H9 (cell line): ENCODE results near the gene PA2G4. TPM values are rescaled to one million over a fixed set of nuclear protein-coding genes. Genes with fewer than 3 reads are reported as not detected.

Source experiments
- DNase-seq: peaks from one replicate; pipeline ENCODE4 v3.0.0-alpha.2; 2017
- H2AFZ ChIP-seq: one replicate; pipeline ENCODE4 v1.6.1; 2013; ENCODE audit warnings: mild to moderate bottlenecking, low read length, control low read depth, moderate library complexity
- H2AK5ac ChIP-seq: 2 replicates; pipeline ENCODE4 v1.6.1; 2013; ENCODE audit warnings: low read length, control low read depth, mixed read lengths; ENCODE audit not compliant: insufficient read length
- H2BK120ac ChIP-seq: one replicate; pipeline ENCODE4 v1.6.1; 2013; ENCODE audit warnings: low read depth, mild to moderate bottlenecking, low read length, control low read depth, inconsistent platforms; ENCODE audit not compliant: poor library complexity, severe bottlenecking
- H2BK12ac ChIP-seq: 2 replicates; pipeline ENCODE4 v1.6.1; 2013; ENCODE audit warnings: low read length, control low read depth, mixed read lengths, low read depth; ENCODE audit not compliant: insufficient read length
- H2BK15ac ChIP-seq: 2 replicates; pipeline ENCODE4 v1.6.1; 2013; ENCODE audit warnings: low read depth, low read length, control low read depth
- H2BK20ac ChIP-seq: one replicate; pipeline ENCODE4 v1.6.1; 2013; ENCODE audit warnings: low read depth, mild to moderate bottlenecking, low read length, control low read depth, inconsistent platforms; ENCODE audit not compliant: poor library complexity, severe bottlenecking
- H2BK5ac ChIP-seq: 2 replicates; pipeline ENCODE4 v1.6.1; 2013; ENCODE audit warnings: low read length, control low read depth, mixed read lengths; ENCODE audit not compliant: insufficient read length
- H3K14ac ChIP-seq: 2 replicates; pipeline ENCODE4 v1.6.1; 2013; ENCODE audit warnings: low read length, control low read depth; ENCODE audit not compliant: insufficient read depth
- H3K18ac ChIP-seq: 2 replicates; pipeline ENCODE4 v1.6.1; 2013; ENCODE audit warnings: low read depth, mild to moderate bottlenecking, mixed read lengths, low read length, control low read depth; ENCODE audit not compliant: insufficient read length
- H3K23ac ChIP-seq: 2 replicates; pipeline ENCODE4 v1.6.1; 2013; ENCODE audit warnings: low read length, control low read depth, mixed read lengths, low read depth; ENCODE audit not compliant: insufficient read length
- H3K23me2 ChIP-seq: 2 replicates; pipeline ENCODE4 v1.6.1; 2013; ENCODE audit warnings: low read depth, mild to moderate bottlenecking, mixed read lengths, low read length, control low read depth; ENCODE audit not compliant: insufficient read length, poor library complexity, severe bottlenecking
- H3K27ac ChIP-seq: 2 replicates; pipeline ENCODE4 v1.5.1; 2013; ENCODE audit warnings: low read length, control low read depth, mixed read lengths, low read depth; ENCODE audit not compliant: insufficient read length
- H3K27me3 ChIP-seq: 2 replicates; pipeline ENCODE4 v1.6.1; 2013; ENCODE audit warnings: low read length, control low read depth, inconsistent platforms; ENCODE audit not compliant: insufficient read depth
- H3K4ac ChIP-seq: 2 replicates; pipeline ENCODE4 v1.6.1; 2013; ENCODE audit warnings: low read depth, mild to moderate bottlenecking, control low read depth, inconsistent platforms, low read length, moderate library complexity
- H3K4me1 ChIP-seq: 2 replicates; pipeline ENCODE4 v1.6.1; 2013; ENCODE audit warnings: low read length, control low read depth, inconsistent platforms; ENCODE audit not compliant: insufficient read depth
- H3K4me2 ChIP-seq: 2 replicates; pipeline ENCODE4 v1.6.1; 2013; ENCODE audit warnings: low read length, control low read depth, mixed read lengths; ENCODE audit not compliant: insufficient read length, insufficient read depth
- H3K56ac ChIP-seq: 2 replicates; pipeline ENCODE4 v1.6.1; 2013; ENCODE audit warnings: low read depth, mild to moderate bottlenecking, mixed read lengths, low read length, control low read depth; ENCODE audit not compliant: insufficient read length
- H3K79me1 ChIP-seq: 2 replicates; pipeline ENCODE4 v1.6.1; 2013; ENCODE audit warnings: low read depth, mild to moderate bottlenecking, moderate library complexity, low read length, control low read depth, inconsistent platforms; ENCODE audit not compliant: insufficient read depth, poor library complexity, severe bottlenecking
- H3K79me2 ChIP-seq: 2 replicates; pipeline ENCODE4 v1.6.1; 2013; ENCODE audit warnings: low read length, control low read depth, inconsistent platforms; ENCODE audit not compliant: insufficient read depth
- H3K9ac ChIP-seq: 2 replicates; pipeline ENCODE4 v1.6.1; 2013; ENCODE audit warnings: low read length, control low read depth, mixed read lengths; ENCODE audit not compliant: insufficient read length; ENCODE audit errors: extremely low read depth
- H3K9me3 ChIP-seq: one replicate; pipeline ENCODE4 v1.6.1; 2013; ENCODE audit warnings: low read depth, low read length, inconsistent platforms; ENCODE audit not compliant: control insufficient read depth
- H3T11ph ChIP-seq: one replicate; pipeline ENCODE4 v1.6.1; 2013; ENCODE audit warnings: mild to moderate bottlenecking, low read length, control low read depth, inconsistent platforms
- H4K20me1 ChIP-seq: one replicate; pipeline ENCODE4 v1.6.1; 2013; ENCODE audit not compliant: control insufficient read depth, insufficient read length, insufficient read depth
- H4K5ac ChIP-seq: 2 replicates; pipeline ENCODE4 v1.6.1; 2013; ENCODE audit warnings: low read depth, mild to moderate bottlenecking, mixed read lengths, low read length, control low read depth; ENCODE audit not compliant: insufficient read length
- H4K8ac ChIP-seq: replicated peaks from 2 replicates; pipeline ENCODE4 v1.6.1; 2013; ENCODE audit warnings: low read length, control low read depth, mixed read lengths, low read depth; ENCODE audit not compliant: insufficient read length
- H4K91ac ChIP-seq: 2 replicates; pipeline ENCODE4 v1.6.1; 2013; ENCODE audit warnings: low read depth, mild to moderate bottlenecking, moderate library complexity, mixed read lengths, low read length, control low read depth; ENCODE audit not compliant: insufficient read length
- H3K27ac Mint-ChIP-seq, 3 experiments: 2 replicates in 2 of 3; 3 replicates in 1 of 3; pipeline ENCODE4 v1.8.0; 2020 to 2021; ENCODE audit warnings: mixed read lengths in 3 of 3, mild to moderate bottlenecking in 1 of 3, moderate library complexity in 1 of 3
- H3K27me3 Mint-ChIP-seq: 2 replicates; pipeline ENCODE4 v1.8.0; 2021; ENCODE audit warnings: low read depth, mild to moderate bottlenecking, moderate library complexity, mixed read lengths
- H3K36me3 Mint-ChIP-seq, 3 experiments: 2 replicates in 2 of 3; 3 replicates in 1 of 3; pipeline ENCODE4 v1.8.0; 2020 to 2021; ENCODE audit warnings: low read depth in 3 of 3, mixed read lengths in 3 of 3; ENCODE audit not compliant: insufficient read depth in 1 of 3
- H3K4me1 Mint-ChIP-seq, 2 experiments: 2 replicates each; pipeline ENCODE4 v1.8.0; 2020; ENCODE audit warnings: mixed read lengths in 2 of 2
- H3K4me3 Mint-ChIP-seq, 2 experiments: 2 replicates in 1 of 2; 3 replicates in 1 of 2; pipeline ENCODE4 v1.8.0; 2020 to 2021; ENCODE audit warnings: mild to moderate bottlenecking in 2 of 2, mixed read lengths in 2 of 2, moderate library complexity in 1 of 2
- H3K9me3 Mint-ChIP-seq, 2 experiments: 2 replicates in 1 of 2; 3 replicates in 1 of 2; pipeline ENCODE4 v1.8.0; 2020; ENCODE audit warnings: mild to moderate bottlenecking in 2 of 2, mixed read lengths in 2 of 2, moderate library complexity in 1 of 2
- WGBS: extraction: QIAGEN DNeasy Blood & Tissue Kit; methylation state at CpG from one replicate; pipeline ENCODE4 v1.1.7; 2013; ENCODE audit warnings: missing lambda C conversion rate, low lambda C conversion rate, mixed read lengths; ENCODE audit not compliant: insufficient read length; ENCODE audit errors: extremely low coverage; 5-methylcytosine and 5-hydroxymethylcytosine counted together
- total RNA-seq: library from RNA; stranded (reverse); gene quantifications from 2 replicates; pipeline ENCODE4 v1.2.1, GENCODE V29; 2021
- TF ChIP-seq, protein P1 (sequence below): fragments of 200-600 bp; sonication (generic); conservative IDR thresholded peaks from 3 replicates; pipeline ENCODE4 v1.8.0; 2021; ENCODE audit warnings: antibody characterized with exemption, mild to moderate bottlenecking

Gene PA2G4
- total RNA-seq, 1 experiment from 2014 or later: 248 TPM

GRCh38 chr12:56115329-56115728 is 11.0 kb downstream of the PA2G4 start:
- peak overlapping the region; percentile 68 for H3K9ac ChIP-seq
- H3K23ac ChIP-seq: no peak overlapping the region
- H3K4me1 ChIP-seq: no peaks in the 10 kb centered on the region; the same call in 1 of the 2 replicates
- no peak overlapping the region for H4K8ac ChIP-seq
- no peak overlapping the region for H3K27ac ChIP-seq
- H2BK120ac ChIP-seq: no peak overlapping the region
- no peak overlapping the region for H3K14ac ChIP-seq
- no peaks in the 10 kb centered on the region for H4K20me1 ChIP-seq
- H3T11ph ChIP-seq: no peak overlapping the region
- WGBS: no CpG with 5 or more reads among the region's 10 CpGs
- no peak overlapping the region for H4K91ac ChIP-seq
- H2BK15ac ChIP-seq: no peak overlapping the region
- H3K27me3 ChIP-seq: no peaks in the 10 kb centered on the region
- H3K79me2 ChIP-seq: peaks cover 3% of the 10 kb centered on the region; the same call in 1 of the 2 replicates
- H3K18ac ChIP-seq: no peak overlapping the region
- H2BK5ac ChIP-seq: no peak overlapping the region
- H3K4me2 ChIP-seq: peak overlapping the region; percentile 78
- TF ChIP-seq, protein P1, sequence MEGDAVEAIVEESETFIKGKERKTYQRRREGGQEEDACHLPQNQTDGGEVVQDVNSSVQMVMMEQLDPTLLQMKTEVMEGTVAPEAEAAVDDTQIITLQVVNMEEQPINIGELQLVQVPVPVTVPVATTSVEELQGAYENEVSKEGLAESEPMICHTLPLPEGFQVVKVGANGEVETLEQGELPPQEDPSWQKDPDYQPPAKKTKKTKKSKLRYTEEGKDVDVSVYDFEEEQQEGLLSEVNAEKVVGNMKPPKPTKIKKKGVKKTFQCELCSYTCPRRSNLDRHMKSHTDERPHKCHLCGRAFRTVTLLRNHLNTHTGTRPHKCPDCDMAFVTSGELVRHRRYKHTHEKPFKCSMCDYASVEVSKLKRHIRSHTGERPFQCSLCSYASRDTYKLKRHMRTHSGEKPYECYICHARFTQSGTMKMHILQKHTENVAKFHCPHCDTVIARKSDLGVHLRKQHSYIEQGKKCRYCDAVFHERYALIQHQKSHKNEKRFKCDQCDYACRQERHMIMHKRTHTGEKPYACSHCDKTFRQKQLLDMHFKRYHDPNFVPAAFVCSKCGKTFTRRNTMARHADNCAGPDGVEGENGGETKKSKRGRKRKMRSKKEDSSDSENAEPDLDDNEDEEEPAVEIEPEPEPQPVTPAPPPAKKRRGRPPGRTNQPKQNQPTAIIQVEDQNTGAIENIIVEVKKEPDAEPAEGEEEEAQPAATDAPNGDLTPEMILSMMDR: no peak
- H2BK12ac ChIP-seq: no peak overlapping the region
- H3K4me1 Mint-ChIP-seq: peaks cover 25 to 27% of the 10 kb centered on the region in 2 experiments
- H2AFZ ChIP-seq: no peak overlapping the region
- H4K5ac ChIP-seq: no peak overlapping the region
- peak; percentile 59 for DNase-seq
- H3K9me3 Mint-ChIP-seq: peaks cover 3 to 7% of the 10 kb centered on the region in 2 experiments; a peak in 2 of 5 replicates
- H3K23me2 ChIP-seq: peaks cover 8% of the 10 kb centered on the region
- H3K36me3 Mint-ChIP-seq: peaks cover 50 to 63% (median 54%) of the 10 kb centered on the region in 3 experiments
- peak overlapping the region; percentile 97 to 98 for H3K4me3 Mint-ChIP-seq
- H3K56ac ChIP-seq: no peak overlapping the region
- no peaks in the 10 kb centered on the region for H3K79me1 ChIP-seq
- H3K4ac ChIP-seq: no peak overlapping the region; the same call in 1 of the 2 replicates
- no peak overlapping the region for H2AK5ac ChIP-seq
- H2BK20ac ChIP-seq: no peak overlapping the region
- peak overlapping the region; percentile 99 to 100 (median 100); a peak in 6 of 7 replicates for H3K27ac Mint-ChIP-seq
- peaks cover 2% of the 10 kb centered on the region; the same call in 1 of the 2 replicates for H3K27me3 Mint-ChIP-seq
- no peaks in the 10 kb centered on the region for H3K9me3 ChIP-seq
